Umbilical cord (tissue), 2 donors: ENCODE measurements around the gene TEX22. TPM values are rescaled to one million over a fixed set of nuclear protein-coding genes. Genes with fewer than 3 reads are reported as not detected.

ENCODE experiments used
- DNase-seq: peaks from one replicate; pipeline ENCODE4 v3.0.0-alpha.2; 2015; ENCODE audit warnings: low spot score
- total RNA-seq: library from RNA; depleted of rRNA; stranded (reverse); fragments of >200 nt; gene quantifications from one replicate; pipeline ENCODE4 v1.2.3, GENCODE V29; 2014; ENCODE audit warnings: low replicate concordance; ENCODE audit not compliant: insufficient read depth

The TEX22 gene
- total RNA-seq, 1 donor from 2014 or later = not detected

DNA sequence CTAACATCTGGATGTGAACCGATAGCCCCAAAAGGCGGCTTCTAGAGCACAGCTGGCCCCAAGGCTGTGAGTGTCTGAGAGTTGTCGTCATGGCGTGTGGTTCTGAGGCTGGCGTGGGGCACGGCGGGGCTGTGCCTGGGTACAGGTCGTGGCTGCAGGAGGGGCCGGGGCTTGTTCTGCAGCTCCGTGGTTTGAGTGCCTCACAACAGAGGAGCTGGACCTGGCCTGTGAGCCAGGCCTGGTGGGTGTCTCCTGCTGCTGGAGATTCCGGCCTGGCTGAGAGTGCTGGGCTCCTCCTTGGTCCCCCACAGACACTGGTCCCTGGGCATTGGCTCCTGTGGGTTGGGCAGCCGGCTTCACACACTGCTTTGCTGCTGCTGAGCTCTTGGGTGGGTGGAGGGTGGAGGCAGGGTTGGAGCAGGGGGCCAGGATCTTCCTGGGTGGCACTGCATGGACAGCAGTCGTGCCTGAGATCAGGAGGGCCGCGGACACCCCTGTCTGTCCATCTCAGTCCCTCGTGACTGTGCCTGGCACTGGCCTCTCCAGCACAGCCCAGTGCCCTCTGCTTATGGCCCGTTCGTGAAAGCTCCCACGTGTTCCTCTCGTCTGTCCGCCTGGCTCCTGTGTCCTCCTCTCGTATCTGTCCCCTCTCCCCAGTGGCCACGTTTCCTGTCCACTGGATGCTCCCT is 31.8 kb upstream of the TEX22 start:
- DNase-seq = no peak

GRCh38 chr14:105367116-105368031 is 31.0 kb upstream of the TEX22 start:
- no peak for DNase-seq

GRCh38 chr14:105368032-105368417 is 30.3 kb upstream of the TEX22 start:
- no peak for DNase-seq

- DNase-seq = no peak
Measured at GRCh38 chr14:105368426-105368825, 29.9 kb upstream of the TEX22 start.

DNA sequence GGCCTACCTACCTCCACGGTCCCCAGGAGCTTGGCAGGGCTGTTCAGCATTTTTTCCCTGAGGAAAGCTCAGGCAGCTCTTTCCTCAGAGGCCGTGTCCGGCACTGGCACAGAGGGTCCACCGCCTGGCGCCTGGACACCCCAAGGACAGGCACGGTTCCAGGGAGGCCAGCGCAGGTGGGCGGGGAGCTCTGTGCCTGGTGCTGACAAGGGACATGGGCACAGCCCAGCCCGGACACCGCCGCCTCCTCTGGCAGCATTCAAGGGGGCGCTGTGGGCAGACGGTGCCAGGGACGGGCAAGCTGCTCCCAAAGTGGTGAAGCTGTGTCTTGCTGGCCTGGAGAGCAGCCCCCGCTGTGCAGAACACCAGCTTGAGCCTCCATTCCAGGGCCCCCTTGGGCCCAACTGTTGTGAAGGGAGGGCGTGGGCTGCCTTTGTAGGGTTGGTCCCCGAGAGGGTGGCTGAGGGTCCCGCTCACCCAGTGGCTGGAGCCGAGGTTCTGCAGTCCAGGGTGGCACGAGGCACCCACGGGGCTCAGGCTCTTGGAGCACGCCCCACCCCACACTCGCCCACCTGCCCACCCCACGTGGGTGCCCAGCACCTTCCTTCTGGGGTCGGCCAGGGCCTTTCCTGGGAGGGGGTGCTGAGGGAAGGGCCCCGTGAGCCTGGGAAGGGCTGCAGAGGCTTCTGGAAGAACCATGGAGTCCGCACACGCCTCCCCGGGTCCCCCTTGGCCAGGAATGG is 29.3 kb upstream of the TEX22 start:
- DNase-seq = no peak

DNA sequence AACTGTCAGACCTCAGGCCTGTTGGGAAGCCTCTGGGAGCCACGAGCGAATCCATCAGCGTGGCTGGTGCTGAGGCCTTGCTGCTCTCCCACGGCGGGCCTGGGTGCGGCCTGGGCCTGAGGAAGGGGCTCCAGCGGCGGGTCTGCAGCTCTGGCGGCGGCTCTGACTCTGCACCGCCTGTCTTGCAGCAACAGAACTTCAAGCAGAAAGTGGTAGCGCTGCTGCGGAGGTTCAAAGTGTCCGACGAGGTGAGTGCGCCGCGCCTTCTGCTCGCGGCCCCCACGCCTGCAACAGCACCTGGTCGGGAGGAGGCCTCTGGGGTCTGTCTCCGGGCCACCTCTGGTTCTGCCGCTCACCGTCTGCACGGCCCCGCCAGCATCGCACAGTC is 28.7 kb upstream of the TEX22 start:
- no peak for DNase-seq

GRCh38 chr14:105374389-105374788 is 23.9 kb upstream of the TEX22 start:
- no peak for DNase-seq

GRCh38 chr14:105375635-105376057 is 22.7 kb upstream of the TEX22 start:
- DNase-seq = no peak

- no peak for DNase-seq
Measured at GRCh38 chr14:105376521-105377440, 21.6 kb upstream of the TEX22 start.

GRCh38 chr14:105377555-105378182 is 20.7 kb upstream of the TEX22 start:
- no peak for DNase-seq

DNA sequence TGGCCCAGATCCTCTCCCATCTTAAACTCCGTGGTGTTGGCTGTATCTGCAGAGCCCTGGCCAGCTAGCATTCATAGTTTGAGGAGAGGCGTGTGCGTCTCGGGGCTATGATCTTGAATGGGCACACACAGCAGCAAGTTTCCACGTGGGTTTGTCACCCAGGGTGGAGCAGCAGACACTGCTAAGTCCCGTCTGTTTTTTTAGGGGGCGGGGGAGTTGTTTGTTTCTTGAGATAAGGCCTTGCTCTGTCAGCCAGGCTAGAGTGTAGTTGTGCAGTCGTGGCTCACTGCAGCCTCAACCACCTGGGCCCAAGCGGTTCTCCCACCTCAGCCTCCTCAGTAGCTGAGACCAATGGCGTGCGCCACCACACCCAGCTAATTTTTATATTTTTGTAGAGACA is 20.1 kb upstream of the TEX22 start:
- no peak for DNase-seq

GRCh38 chr14:105378873-105379685 is 19.3 kb upstream of the TEX22 start:
- DNase-seq = no peak

DNA sequence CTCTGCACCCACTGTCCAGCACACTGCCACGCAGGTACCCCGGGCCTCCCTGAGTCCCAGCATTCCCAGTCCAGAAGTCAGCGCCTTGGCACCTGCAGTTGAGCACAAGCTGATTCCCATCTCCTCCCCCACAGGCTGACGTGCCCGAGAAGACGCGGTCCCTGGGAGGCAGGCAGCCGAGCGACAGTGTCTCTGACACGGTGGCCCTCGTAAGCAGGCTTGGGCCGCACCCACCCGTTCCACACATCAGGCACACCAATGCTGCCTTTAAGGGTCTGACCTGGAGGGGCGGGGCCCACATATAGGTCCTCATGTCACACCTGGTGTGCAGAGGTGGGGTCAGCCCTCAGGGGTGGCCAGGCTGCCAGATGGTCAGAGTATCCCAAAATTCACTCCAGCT is 18.4 kb upstream of the TEX22 start:
- DNase-seq = no peak

DNA sequence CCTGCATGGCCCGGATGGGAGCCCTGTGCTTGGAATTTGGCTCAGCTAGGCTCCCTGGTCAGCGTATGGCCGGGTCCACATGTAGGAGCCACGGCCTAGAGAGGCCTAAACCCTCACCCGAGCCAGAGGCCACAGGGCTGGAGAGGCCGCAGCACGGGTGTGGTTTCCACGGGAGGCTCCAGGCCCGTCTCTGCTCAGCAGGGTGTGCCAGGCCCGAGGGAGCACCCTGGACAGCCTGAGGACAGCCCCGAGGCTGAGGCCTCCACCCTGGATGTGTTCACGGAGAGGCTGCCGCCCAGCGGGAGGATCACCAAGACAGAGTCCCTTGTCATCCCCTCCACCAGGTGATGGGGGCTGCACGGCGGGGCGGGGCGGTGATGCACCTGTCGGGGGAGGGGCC is 17.6 kb upstream of the TEX22 start:
- DNase-seq = no peak

- DNase-seq = no peak
Measured at GRCh38 chr14:105381446-105382342, 16.6 kb upstream of the TEX22 start.

DNA sequence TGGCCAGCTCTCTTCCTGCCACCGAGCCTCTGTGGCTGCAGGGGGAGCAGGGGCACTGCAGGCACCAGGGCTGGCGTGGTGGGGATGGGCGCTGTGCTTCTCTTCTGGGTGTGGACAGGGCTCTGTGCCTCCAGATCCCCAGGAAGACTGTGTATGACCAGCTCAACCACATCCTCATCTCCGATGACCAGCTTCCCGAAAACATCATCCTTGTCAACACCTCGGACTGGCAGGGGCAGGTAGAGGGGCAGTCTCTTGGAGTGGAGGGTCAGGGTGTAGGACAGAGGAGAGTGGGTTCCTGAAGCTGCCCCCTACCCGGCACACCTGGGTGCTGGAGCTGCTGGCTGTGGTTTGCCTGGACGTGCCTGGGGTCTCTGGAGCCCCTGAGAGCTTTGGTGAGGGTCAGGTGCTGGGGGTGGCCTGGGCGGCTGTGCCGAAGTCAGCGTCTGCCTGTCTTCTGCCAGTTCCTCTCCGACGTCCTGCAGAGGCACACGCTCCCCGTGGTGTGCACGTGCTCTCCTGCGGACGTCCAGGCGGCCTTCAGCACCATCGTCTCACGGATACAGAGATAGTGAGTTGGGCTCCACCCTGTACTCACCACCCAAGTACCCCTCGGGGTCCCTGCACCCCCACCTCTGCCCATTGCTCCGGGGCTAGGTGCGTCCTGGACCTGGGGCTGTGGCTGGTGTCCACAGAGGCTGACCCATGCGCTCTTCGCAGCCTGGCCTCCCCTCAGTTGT is 15.8 kb upstream of the TEX22 start:
- no peak for DNase-seq

GRCh38 chr14:105383083-105383730 is 15.1 kb upstream of the TEX22 start:
- no peak for DNase-seq
